GM19043 (cell line): Measurements from ENCODE around the gene KDM2B.

ENCODE experiments used
- ATAC-seq: cut with Tn5 transposase; IDR thresholded peaks from one replicate; pipeline ENCODE4 v1.9.1; 2021; ENCODE audit warnings: low read depth; ENCODE audit not compliant: unreplicated experiment

The KDM2B gene

GRCh38 chr12:121532503-121533393 lies 48.1 kb downstream of the KDM2B start:
- ATAC-seq = no peak

GRCh38 chr12:121531356-121531750 lies 49.5 kb downstream of the KDM2B start:
- ATAC-seq = no peak

GRCh38 chr12:121530600-121531355 lies 50.0 kb downstream of the KDM2B start:
- no peak for ATAC-seq

GRCh38 chr12:121529184-121529583 lies 51.6 kb downstream of the KDM2B start:
- ATAC-seq = no peak

DNA sequence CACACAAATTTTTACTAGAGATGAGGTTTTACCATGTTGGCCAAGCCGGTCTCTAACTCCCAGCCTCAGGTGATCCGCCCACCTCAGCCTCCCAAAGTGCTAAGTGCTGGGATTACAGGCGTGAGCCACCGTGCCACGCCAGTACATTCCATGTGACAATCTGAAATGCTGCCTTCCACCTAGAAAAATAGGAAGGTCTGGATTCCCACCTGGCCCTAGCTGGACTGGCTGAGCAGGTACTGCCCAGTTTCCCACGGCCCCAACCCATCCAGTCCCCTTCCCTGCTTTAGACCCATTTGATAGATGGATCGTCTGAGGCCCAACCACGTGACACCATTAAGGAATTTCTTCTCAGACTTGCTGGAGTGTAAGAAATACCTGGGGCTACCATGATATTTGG lies 55.4 kb downstream of the KDM2B start:
- ATAC-seq = no peak

DNA sequence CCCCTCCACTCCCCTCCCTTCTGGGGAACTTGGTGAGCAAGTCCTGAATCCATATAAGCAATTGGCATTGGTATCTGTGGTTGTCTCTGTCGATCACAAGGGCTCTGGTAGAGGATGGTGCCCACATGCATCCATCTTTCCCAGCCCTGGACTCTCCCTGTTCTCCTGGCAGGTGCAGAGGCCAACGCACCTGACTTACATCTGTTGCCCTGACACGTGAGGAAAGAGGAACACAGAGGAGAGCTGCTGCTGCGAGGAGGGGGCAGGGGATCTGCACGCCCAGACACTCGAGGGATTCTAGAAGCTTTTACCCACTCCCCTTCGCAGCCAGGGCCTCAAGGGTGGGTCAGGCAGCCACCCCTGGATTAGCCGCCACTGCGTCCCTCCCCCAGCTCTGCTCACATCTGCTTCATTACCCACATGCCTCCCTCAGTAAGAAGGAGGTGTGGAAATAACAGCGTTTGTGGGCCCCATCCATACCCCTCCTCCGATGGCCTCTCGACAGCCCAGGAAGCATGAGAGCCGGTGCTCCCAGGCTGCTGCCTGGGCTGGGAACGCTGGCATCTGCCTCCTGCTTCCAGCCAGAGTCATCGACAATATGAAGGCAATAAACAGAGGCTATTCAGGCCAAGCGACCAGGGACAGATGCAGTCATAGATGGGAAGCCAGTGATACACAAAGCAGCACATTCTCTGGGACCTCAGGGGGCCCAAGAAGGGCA lies 56.5 kb downstream of the KDM2B start:
- ATAC-seq = no peak

- ATAC-seq = peak; percentile 69
Measured at GRCh38 chr12:121523741-121524140, 57.1 kb downstream of the KDM2B start.

GRCh38 chr12:121522971-121523370 lies 57.9 kb downstream of the KDM2B start:
- no peak for ATAC-seq

DNA sequence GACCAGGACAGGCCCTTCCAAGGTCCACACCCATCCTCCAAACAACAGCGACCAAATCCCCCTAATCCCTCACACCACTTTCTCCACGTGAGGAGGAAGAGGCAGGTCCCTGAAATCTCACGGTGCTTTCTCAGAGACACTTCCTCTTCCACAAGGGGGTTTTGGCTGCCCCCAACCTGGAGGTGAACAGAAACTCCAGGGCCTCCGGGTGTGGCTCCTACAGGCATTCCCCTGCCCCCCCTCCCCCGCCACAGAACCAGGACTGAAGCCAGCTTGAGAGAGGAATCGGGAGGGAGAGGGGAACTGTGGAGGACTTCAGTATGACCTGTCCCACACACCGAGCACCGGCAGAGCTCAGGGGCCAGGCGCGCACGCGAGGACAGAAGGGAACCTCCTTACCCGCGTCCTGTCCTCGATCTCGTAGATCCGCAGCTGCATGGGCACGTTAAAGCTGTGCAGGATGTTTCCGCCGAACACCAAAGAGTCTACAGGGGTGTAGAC lies 60.2 kb downstream of the KDM2B start:
- ATAC-seq = no peak

DNA sequence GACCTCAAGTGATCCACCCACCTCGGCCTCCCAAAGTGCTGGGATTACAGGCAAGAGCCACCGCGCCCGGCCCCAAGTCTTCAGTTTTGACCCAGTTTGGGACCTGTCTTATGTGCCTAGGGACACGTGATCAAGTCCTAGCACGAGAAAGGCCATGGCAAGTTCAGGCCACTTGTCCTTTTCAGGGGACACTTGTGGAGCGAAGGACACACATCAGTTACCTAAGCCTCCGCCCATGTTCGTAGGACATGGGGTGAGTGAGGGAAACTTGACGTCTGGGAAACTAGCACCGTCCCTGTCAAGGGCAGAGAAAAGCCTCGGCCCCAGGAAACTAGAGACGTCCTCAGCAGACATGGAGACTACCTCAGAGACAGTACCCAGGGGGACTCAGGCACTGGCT lies 60.7 kb downstream of the KDM2B start:
- no peak for ATAC-seq

DNA sequence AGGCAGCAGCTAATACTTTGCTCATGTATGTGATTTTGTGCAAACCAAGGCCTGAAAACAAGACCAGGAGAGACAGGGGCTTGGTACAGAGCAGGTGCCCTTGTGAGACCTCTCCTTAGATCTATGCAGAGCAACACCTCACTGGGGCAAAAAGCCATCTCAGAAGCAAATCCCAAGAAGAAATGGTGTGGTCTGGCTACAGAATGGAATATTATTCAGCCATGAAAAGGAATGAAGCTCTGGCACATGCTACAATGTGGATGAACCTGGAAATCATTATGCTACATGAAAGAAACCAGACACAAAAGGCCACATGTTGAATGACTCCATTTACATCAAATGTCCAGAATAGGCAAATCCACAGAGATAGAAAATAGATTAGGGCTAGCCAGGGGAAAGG lies 61.6 kb downstream of the KDM2B start:
- no peak for ATAC-seq

DNA sequence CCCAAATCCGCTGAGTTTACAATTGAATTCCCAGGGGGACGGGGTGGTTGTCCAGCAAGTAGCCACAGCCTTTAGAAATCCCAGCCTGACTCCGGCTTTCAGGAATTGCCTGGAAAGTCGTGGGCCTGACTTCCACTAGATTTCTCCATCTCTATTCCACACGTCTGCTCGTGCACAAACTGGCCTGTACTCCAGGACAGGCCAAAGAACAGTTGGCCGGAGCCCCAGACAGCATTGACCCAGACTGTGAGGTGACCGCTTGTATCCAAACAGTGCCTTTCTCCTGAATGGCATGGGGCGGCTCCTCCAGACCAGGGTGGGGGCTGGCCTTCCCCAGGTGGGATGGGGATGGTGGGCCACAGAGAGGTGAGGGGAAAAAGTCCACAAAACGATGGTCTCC lies 62.2 kb downstream of the KDM2B start:
- no peak for ATAC-seq

GRCh38 chr12:121516437-121517011 lies 64.3 kb downstream of the KDM2B start:
- no peak for ATAC-seq

DNA sequence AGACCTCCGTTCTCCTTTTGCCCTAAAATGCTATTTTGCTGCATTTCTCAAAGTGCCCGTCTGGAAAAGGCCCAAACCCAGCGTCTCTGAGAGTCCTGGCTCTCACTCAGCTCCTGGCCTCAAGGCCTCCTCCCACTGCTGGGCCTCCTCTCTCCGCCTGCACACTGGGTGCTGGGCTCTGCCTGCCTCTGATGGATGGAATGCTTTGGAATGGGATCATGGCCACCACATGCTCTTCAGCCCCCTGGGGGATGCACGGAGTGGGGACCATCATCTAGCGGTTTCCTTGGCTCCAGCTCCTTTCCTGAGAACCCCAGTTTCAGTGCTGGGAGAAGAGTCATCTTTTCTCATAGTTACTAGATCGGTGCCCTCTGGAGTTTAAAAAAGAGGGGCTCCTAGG lies 65.2 kb downstream of the KDM2B start:
- no peak for ATAC-seq

DNA sequence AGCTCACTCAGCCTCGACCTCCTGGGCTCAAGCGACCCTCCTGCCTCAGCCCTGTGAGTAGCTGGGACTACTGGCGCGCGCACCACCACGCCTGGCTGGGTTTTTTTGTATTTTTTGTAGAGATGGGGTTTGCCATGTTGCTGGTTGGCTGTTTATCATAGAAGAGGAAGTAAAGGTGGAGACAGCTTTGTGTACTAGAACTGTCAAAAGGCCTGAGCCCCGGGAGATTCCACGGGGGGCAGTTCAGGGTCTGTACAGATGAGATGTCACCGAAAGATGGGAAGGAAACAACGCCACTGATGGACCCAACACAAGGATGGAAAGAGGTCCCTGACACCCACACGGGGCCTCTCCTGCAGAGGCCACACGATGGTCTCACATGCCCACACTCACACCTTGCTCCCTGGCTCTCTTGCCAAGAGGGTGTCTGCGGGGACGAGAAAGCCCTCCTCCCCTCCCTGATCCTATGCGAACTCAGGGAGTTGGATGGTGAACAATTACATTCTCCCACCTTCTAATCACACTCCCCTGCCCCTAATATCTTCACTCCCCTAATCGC lies 66.6 kb downstream of the KDM2B start:
- ATAC-seq = no peak

DNA sequence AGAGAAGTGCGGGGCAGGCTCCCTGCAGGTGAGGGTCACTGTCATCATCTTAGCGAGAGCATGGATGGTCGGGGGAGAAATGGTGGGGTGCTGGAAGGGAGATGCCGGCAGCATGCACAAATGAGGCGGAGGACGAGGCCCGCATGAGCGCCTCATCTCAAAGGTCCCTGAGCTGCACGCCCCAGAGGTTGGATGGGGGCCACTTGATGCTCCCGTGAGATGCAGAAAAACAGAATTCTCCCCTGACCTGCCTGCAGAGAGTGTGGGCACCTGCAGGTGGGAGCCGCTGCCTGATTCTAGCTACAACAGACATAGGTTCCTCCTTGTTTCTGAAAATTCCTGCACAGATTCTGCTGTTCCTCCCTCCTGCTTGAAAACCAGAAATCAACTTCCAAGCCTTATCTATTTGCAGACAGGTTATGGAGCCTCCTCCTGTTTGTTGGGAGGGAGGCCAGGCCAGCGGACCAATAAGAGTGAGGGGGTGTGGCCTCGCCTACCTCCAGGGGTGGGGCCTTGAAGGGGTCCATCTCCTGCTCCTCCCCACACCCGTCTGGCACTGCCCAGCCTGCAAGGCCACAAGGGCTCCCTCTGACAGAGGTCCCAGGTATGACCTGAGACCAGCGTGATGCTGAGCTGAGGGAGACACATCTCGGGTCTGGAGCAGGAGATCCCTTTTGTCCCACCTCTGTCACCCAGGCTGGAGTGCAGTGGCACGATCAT lies 67.2 kb downstream of the KDM2B start:
- ATAC-seq = peak; percentile 49

GRCh38 chr12:121512561-121512960 lies 68.3 kb downstream of the KDM2B start:
- no peak for ATAC-seq

DNA sequence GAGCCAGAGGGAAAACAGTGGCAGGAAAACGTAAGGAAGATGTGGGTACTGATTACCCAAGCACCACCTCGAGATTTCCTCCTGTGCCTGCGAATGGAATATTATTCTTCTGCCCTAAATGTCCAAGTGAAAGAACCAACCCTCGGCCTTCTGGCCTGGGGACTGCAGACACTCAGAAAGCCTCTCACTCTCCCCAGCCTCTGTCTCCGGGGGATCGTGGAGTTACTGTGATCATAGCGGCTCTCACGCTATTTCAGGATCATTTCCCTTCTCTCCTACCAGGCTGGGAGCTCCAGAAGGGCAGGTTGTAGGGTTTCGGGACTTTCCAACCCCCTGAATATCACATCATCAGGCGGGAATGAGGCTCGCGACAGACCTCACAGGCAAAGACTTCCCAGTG lies 68.9 kb downstream of the KDM2B start:
- no peak for ATAC-seq

GRCh38 chr12:121509339-121509738 lies 71.5 kb downstream of the KDM2B start:
- ATAC-seq = no peak

- no peak for ATAC-seq
Measured at GRCh38 chr12:121508533-121508932, 72.3 kb downstream of the KDM2B start.
